Duodenal mucosa (tissue), 2 donors: ENCODE measurements around the gene INTS1.

Experiments
- H3K27ac ChIP-seq: one replicate; pipeline ENCODE4 v1.7.0; 2013; ENCODE audit warnings: low read depth, low read length
- H3K27me3 ChIP-seq, 2 donors: one replicate each; pipeline ENCODE4 v1.7.0; 2013; ENCODE audit warnings: low read length in 2 of 2, control low read depth in 1 of 2; ENCODE audit not compliant: insufficient read depth in 2 of 2, control insufficient read depth in 1 of 2
- H3K36me3 ChIP-seq, 2 donors: one replicate each; pipeline ENCODE4 v1.7.0; 2013; ENCODE audit warnings: low read length in 2 of 2, control low read depth in 1 of 2; ENCODE audit not compliant: insufficient read depth in 2 of 2, control insufficient read depth in 1 of 2
- H3K4me1 ChIP-seq, 2 donors: one replicate each; pipeline ENCODE4 v1.7.0; 2013; ENCODE audit warnings: low read length in 2 of 2, control low read depth in 1 of 2; ENCODE audit not compliant: insufficient read depth in 2 of 2, control insufficient read depth in 1 of 2
- H3K4me3 ChIP-seq, 2 donors: one replicate each; pipeline ENCODE4 v1.7.0; 2013; ENCODE audit warnings: low read length in 2 of 2, low read depth in 1 of 2
- H3K9ac ChIP-seq, 2 donors: one replicate each; pipeline ENCODE4 v1.7.0; 2013; ENCODE audit warnings: low read length in 2 of 2, low read depth in 1 of 2
- H3K9me3 ChIP-seq, 2 donors: one replicate each; pipeline ENCODE4 v1.7.0; 2013; ENCODE audit warnings: low read length in 2 of 2, control low read depth in 1 of 2; ENCODE audit not compliant: control insufficient read depth in 1 of 2

The INTS1 gene

GRCh38 chr7:1503816-1504775 lies at the start of gene INTS1:
Gene INTS1, minus strand, starts transcription at chr7:1504389. Its CDS starts 429 bp downstream, at chr7:1503960.
- peak within 1 kb of the TSS; percentile 77 to 93 for H3K4me3 ChIP-seq
- no peak within 1 kb of the TSS for H3K27ac ChIP-seq
- no peaks in the 10 kb centered on the region for H3K27me3 ChIP-seq
- H3K9ac ChIP-seq = peak within 1 kb of the TSS; percentile 66 to 81
- peaks cover 15 to 33% of the 10 kb centered on the region in 2 donors for H3K36me3 ChIP-seq
- H3K4me1 ChIP-seq = peaks cover 23 to 24% of the 10 kb centered on the region in 2 donors
- H3K9me3 ChIP-seq = no peaks in the 10 kb centered on the region

- Histone ChIP-seq H3K27me3 (no peaks in the 10 kb centered on the region), H3K27ac (no peak overlapping the region), H3K4me1 (peaks cover 9 to 26% of the 10 kb centered on the region in 2 donors), H3K4me3 (peak overlapping the region; percentile 70 to 73), H3K9ac (no peak overlapping the region), H3K36me3 (peaks cover 8 to 19% of the 10 kb centered on the region in 2 donors), H3K9me3 (no peaks in the 10 kb centered on the region)
Measured at GRCh38 chr7:1553512-1554210, 49.5 kb upstream of the INTS1 start.

GRCh38 chr7:1552200-1552599 lies 48.0 kb upstream of the INTS1 start:
- Histone ChIP-seq H3K9me3 (no peaks in the 10 kb centered on the region), H3K4me3 (no peak overlapping the region), H3K4me1 (peaks cover 6 to 26% of the 10 kb centered on the region in 2 donors), H3K9ac (no peak overlapping the region), H3K27me3 (no peaks in the 10 kb centered on the region), H3K27ac (no peak overlapping the region), H3K36me3 (peaks cover 8 to 24% of the 10 kb centered on the region in 2 donors)

- no peaks in the 10 kb centered on the region for H3K27me3 ChIP-seq
- no peaks in the 10 kb centered on the region for H3K9me3 ChIP-seq
- no peak overlapping the region for H3K9ac ChIP-seq
- H3K4me3 ChIP-seq = no peak overlapping the region
- H3K36me3 ChIP-seq = peaks cover 8 to 25% of the 10 kb centered on the region in 2 donors
- H3K27ac ChIP-seq = no peak overlapping the region
- H3K4me1 ChIP-seq = peaks cover 6 to 17% of the 10 kb centered on the region in 2 donors
Measured at GRCh38 chr7:1550846-1551155, 46.6 kb upstream of the INTS1 start.

GRCh38 chr7:1550005-1550845 lies 46.0 kb upstream of the INTS1 start:
- H3K4me1 ChIP-seq = peaks cover 6 to 13% of the 10 kb centered on the region in 2 donors
- H3K36me3 ChIP-seq = peaks cover 8 to 25% of the 10 kb centered on the region in 2 donors
- H3K4me3 ChIP-seq = no peak overlapping the region

GRCh38 chr7:1549357-1550004 lies 45.3 kb upstream of the INTS1 start:
- peaks cover 8 to 26% of the 10 kb centered on the region in 2 donors for H3K36me3 ChIP-seq

More at GRCh38 chr7:1550005-1550845, 46.0 kb upstream of the INTS1 start:
- no peak overlapping the region for H3K27ac ChIP-seq
- no peak overlapping the region for H3K9ac ChIP-seq
- H3K27me3 ChIP-seq = no peaks in the 10 kb centered on the region
- no peaks in the 10 kb centered on the region for H3K9me3 ChIP-seq

GRCh38 chr7:1548944-1549343 lies 44.8 kb upstream of the INTS1 start:
- no peak overlapping the region for H3K27ac ChIP-seq
- H3K9ac ChIP-seq = no peak overlapping the region
- peaks cover 8 to 29% of the 10 kb centered on the region in 2 donors for H3K36me3 ChIP-seq
- no peaks in the 10 kb centered on the region for H3K27me3 ChIP-seq
- peaks cover 0 to 3% of the 10 kb centered on the region in 2 donors for H3K4me1 ChIP-seq
- H3K4me3 ChIP-seq = no peak overlapping the region
- no peaks in the 10 kb centered on the region for H3K9me3 ChIP-seq

More at GRCh38 chr7:1549357-1550004, 45.3 kb upstream of the INTS1 start:
- Histone ChIP-seq H3K4me1 (peaks cover 0 to 7% of the 10 kb centered on the region in 2 donors), H3K4me3 (no peak overlapping the region), H3K27ac (no peak overlapping the region), H3K27me3 (no peaks in the 10 kb centered on the region), H3K9ac (no peak overlapping the region), H3K9me3 (no peaks in the 10 kb centered on the region)

GRCh38 chr7:1548438-1548831 lies 44.2 kb upstream of the INTS1 start:
- Histone ChIP-seq H3K27ac (no peak overlapping the region), H3K4me1 (peaks cover 0 to 3% of the 10 kb centered on the region in 2 donors), H3K27me3 (no peaks in the 10 kb centered on the region), H3K9ac (no peak overlapping the region), H3K36me3 (peaks cover 8 to 27% of the 10 kb centered on the region in 2 donors), H3K4me3 (no peak overlapping the region), H3K9me3 (no peaks in the 10 kb centered on the region)

GRCh38 chr7:1547777-1548437 lies 43.7 kb upstream of the INTS1 start:
- Histone ChIP-seq H3K4me1 (peaks cover 0 to 3% of the 10 kb centered on the region in 2 donors), H3K27me3 (no peaks in the 10 kb centered on the region), H3K27ac (no peak overlapping the region), H3K4me3 (no peak overlapping the region), H3K9ac (no peak overlapping the region), H3K36me3 (peaks cover 8 to 27% of the 10 kb centered on the region in 2 donors), H3K9me3 (no peaks in the 10 kb centered on the region)
